H9 (cell line): Measurements from ENCODE around the gene ROBO2. TPM values are rescaled to one million over a fixed set of nuclear protein-coding genes. Genes with fewer than 3 reads are reported as not detected.

Experiments used
- DNase-seq: peaks from one replicate; pipeline ENCODE4 v3.0.0-alpha.2; 2017
- H2AFZ ChIP-seq: one replicate; pipeline ENCODE4 v1.6.1; 2013; ENCODE audit warnings: mild to moderate bottlenecking, low read length, control low read depth, moderate library complexity
- H2AK5ac ChIP-seq: 2 replicates; pipeline ENCODE4 v1.6.1; 2013; ENCODE audit warnings: low read length, control low read depth, mixed read lengths; ENCODE audit not compliant: insufficient read length
- H2BK120ac ChIP-seq: one replicate; pipeline ENCODE4 v1.6.1; 2013; ENCODE audit warnings: low read depth, mild to moderate bottlenecking, low read length, control low read depth, inconsistent platforms; ENCODE audit not compliant: poor library complexity, severe bottlenecking
- H2BK12ac ChIP-seq: 2 replicates; pipeline ENCODE4 v1.6.1; 2013; ENCODE audit warnings: low read length, control low read depth, mixed read lengths, low read depth; ENCODE audit not compliant: insufficient read length
- H2BK15ac ChIP-seq: 2 replicates; pipeline ENCODE4 v1.6.1; 2013; ENCODE audit warnings: low read depth, low read length, control low read depth
- H2BK20ac ChIP-seq: one replicate; pipeline ENCODE4 v1.6.1; 2013; ENCODE audit warnings: low read depth, mild to moderate bottlenecking, low read length, control low read depth, inconsistent platforms; ENCODE audit not compliant: poor library complexity, severe bottlenecking
- H2BK5ac ChIP-seq: 2 replicates; pipeline ENCODE4 v1.6.1; 2013; ENCODE audit warnings: low read length, control low read depth, mixed read lengths; ENCODE audit not compliant: insufficient read length
- H3K14ac ChIP-seq: 2 replicates; pipeline ENCODE4 v1.6.1; 2013; ENCODE audit warnings: low read length, control low read depth; ENCODE audit not compliant: insufficient read depth
- H3K18ac ChIP-seq: 2 replicates; pipeline ENCODE4 v1.6.1; 2013; ENCODE audit warnings: low read depth, mild to moderate bottlenecking, mixed read lengths, low read length, control low read depth; ENCODE audit not compliant: insufficient read length
- H3K23ac ChIP-seq: 2 replicates; pipeline ENCODE4 v1.6.1; 2013; ENCODE audit warnings: low read length, control low read depth, mixed read lengths, low read depth; ENCODE audit not compliant: insufficient read length
- H3K23me2 ChIP-seq: 2 replicates; pipeline ENCODE4 v1.6.1; 2013; ENCODE audit warnings: low read depth, mild to moderate bottlenecking, mixed read lengths, low read length, control low read depth; ENCODE audit not compliant: insufficient read length, poor library complexity, severe bottlenecking
- H3K27ac ChIP-seq: 2 replicates; pipeline ENCODE4 v1.5.1; 2013; ENCODE audit warnings: low read length, control low read depth, mixed read lengths, low read depth; ENCODE audit not compliant: insufficient read length
- H3K27me3 ChIP-seq: 2 replicates; pipeline ENCODE4 v1.6.1; 2013; ENCODE audit warnings: low read length, control low read depth, inconsistent platforms; ENCODE audit not compliant: insufficient read depth
- H3K4ac ChIP-seq: 2 replicates; pipeline ENCODE4 v1.6.1; 2013; ENCODE audit warnings: low read depth, mild to moderate bottlenecking, control low read depth, inconsistent platforms, low read length, moderate library complexity
- H3K4me1 ChIP-seq: 2 replicates; pipeline ENCODE4 v1.6.1; 2013; ENCODE audit warnings: low read length, control low read depth, inconsistent platforms; ENCODE audit not compliant: insufficient read depth
- H3K4me2 ChIP-seq: 2 replicates; pipeline ENCODE4 v1.6.1; 2013; ENCODE audit warnings: low read length, control low read depth, mixed read lengths; ENCODE audit not compliant: insufficient read length, insufficient read depth
- H3K56ac ChIP-seq: 2 replicates; pipeline ENCODE4 v1.6.1; 2013; ENCODE audit warnings: low read depth, mild to moderate bottlenecking, mixed read lengths, low read length, control low read depth; ENCODE audit not compliant: insufficient read length
- H3K79me1 ChIP-seq: 2 replicates; pipeline ENCODE4 v1.6.1; 2013; ENCODE audit warnings: low read depth, mild to moderate bottlenecking, moderate library complexity, low read length, control low read depth, inconsistent platforms; ENCODE audit not compliant: insufficient read depth, poor library complexity, severe bottlenecking
- H3K79me2 ChIP-seq: 2 replicates; pipeline ENCODE4 v1.6.1; 2013; ENCODE audit warnings: low read length, control low read depth, inconsistent platforms; ENCODE audit not compliant: insufficient read depth
- H3K9ac ChIP-seq: 2 replicates; pipeline ENCODE4 v1.6.1; 2013; ENCODE audit warnings: low read length, control low read depth, mixed read lengths; ENCODE audit not compliant: insufficient read length; ENCODE audit errors: extremely low read depth
- H3K9me3 ChIP-seq: one replicate; pipeline ENCODE4 v1.6.1; 2013; ENCODE audit warnings: low read depth, low read length, inconsistent platforms; ENCODE audit not compliant: control insufficient read depth
- H3T11ph ChIP-seq: one replicate; pipeline ENCODE4 v1.6.1; 2013; ENCODE audit warnings: mild to moderate bottlenecking, low read length, control low read depth, inconsistent platforms
- H4K20me1 ChIP-seq: one replicate; pipeline ENCODE4 v1.6.1; 2013; ENCODE audit not compliant: control insufficient read depth, insufficient read length, insufficient read depth
- H4K5ac ChIP-seq: 2 replicates; pipeline ENCODE4 v1.6.1; 2013; ENCODE audit warnings: low read depth, mild to moderate bottlenecking, mixed read lengths, low read length, control low read depth; ENCODE audit not compliant: insufficient read length
- H4K8ac ChIP-seq: replicated peaks from 2 replicates; pipeline ENCODE4 v1.6.1; 2013; ENCODE audit warnings: low read length, control low read depth, mixed read lengths, low read depth; ENCODE audit not compliant: insufficient read length
- H4K91ac ChIP-seq: 2 replicates; pipeline ENCODE4 v1.6.1; 2013; ENCODE audit warnings: low read depth, mild to moderate bottlenecking, moderate library complexity, mixed read lengths, low read length, control low read depth; ENCODE audit not compliant: insufficient read length
- H3K27ac Mint-ChIP-seq, 3 experiments: 2 replicates in 2 of 3; 3 replicates in 1 of 3; pipeline ENCODE4 v1.8.0; 2020 to 2021; ENCODE audit warnings: mixed read lengths in 3 of 3, mild to moderate bottlenecking in 1 of 3, moderate library complexity in 1 of 3
- H3K27me3 Mint-ChIP-seq: 2 replicates; pipeline ENCODE4 v1.8.0; 2021; ENCODE audit warnings: low read depth, mild to moderate bottlenecking, moderate library complexity, mixed read lengths
- H3K36me3 Mint-ChIP-seq, 3 experiments: 2 replicates in 2 of 3; 3 replicates in 1 of 3; pipeline ENCODE4 v1.8.0; 2020 to 2021; ENCODE audit warnings: low read depth in 3 of 3, mixed read lengths in 3 of 3; ENCODE audit not compliant: insufficient read depth in 1 of 3
- H3K4me1 Mint-ChIP-seq, 2 experiments: 2 replicates each; pipeline ENCODE4 v1.8.0; 2020; ENCODE audit warnings: mixed read lengths in 2 of 2
- H3K4me3 Mint-ChIP-seq, 2 experiments: 2 replicates in 1 of 2; 3 replicates in 1 of 2; pipeline ENCODE4 v1.8.0; 2020 to 2021; ENCODE audit warnings: mild to moderate bottlenecking in 2 of 2, mixed read lengths in 2 of 2, moderate library complexity in 1 of 2
- H3K9me3 Mint-ChIP-seq, 2 experiments: 2 replicates in 1 of 2; 3 replicates in 1 of 2; pipeline ENCODE4 v1.8.0; 2020; ENCODE audit warnings: mild to moderate bottlenecking in 2 of 2, mixed read lengths in 2 of 2, moderate library complexity in 1 of 2
- WGBS: extraction: QIAGEN DNeasy Blood & Tissue Kit; methylation state at CpG from one replicate; pipeline ENCODE4 v1.1.7; 2013; ENCODE audit warnings: missing lambda C conversion rate, low lambda C conversion rate, mixed read lengths; ENCODE audit not compliant: insufficient read length; ENCODE audit errors: extremely low coverage; 5-methylcytosine and 5-hydroxymethylcytosine counted together
- total RNA-seq: library from RNA; stranded (reverse); gene quantifications from 2 replicates; pipeline ENCODE4 v1.2.1, GENCODE V29; 2021
- TF ChIP-seq, protein P1 (sequence below): fragments of 200-600 bp; sonication (generic); conservative IDR thresholded peaks from 3 replicates; pipeline ENCODE4 v1.8.0; 2021; ENCODE audit warnings: antibody characterized with exemption, mild to moderate bottlenecking

ROBO2 gene
- total RNA-seq, 1 experiment from 2014 or later: 2.3 TPM

DNA sequence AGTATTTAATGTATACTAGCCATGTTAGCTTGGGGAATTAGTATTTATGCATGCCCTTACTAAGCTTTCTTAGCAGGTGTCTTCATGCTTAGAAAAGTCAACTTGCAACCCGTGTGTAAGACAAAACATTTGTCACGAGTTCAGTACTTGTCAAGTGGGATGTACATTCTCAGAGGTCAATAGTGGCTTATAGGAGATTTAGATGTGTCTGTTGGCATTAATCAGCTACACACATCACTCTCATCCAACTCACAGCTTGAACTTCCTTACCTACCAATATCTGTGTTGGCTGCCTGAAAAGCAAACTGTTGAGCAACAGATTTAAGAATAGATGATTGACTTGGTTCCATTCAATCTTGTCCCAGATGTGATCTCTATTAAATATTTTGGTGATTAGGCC is 109.5 kb downstream of the ROBO2 start:
- Histone ChIP-seq H2AFZ (no peak overlapping the region), H2AK5ac (no peak overlapping the region), H3K23ac (no peak overlapping the region), H3K79me1 (no peaks in the 10 kb centered on the region), H2BK20ac (no peak overlapping the region), H3K18ac (no peak overlapping the region), H4K20me1 (no peaks in the 10 kb centered on the region), H2BK5ac (no peak overlapping the region), H3K9ac (no peak overlapping the region), H2BK120ac (no peak overlapping the region), H3T11ph (no peak overlapping the region), H3K79me2 (no peaks in the 10 kb centered on the region), H2BK15ac (no peak overlapping the region), H2BK12ac (no peak overlapping the region), H4K91ac (no peak overlapping the region), H3K56ac (no peak overlapping the region), H3K4me2 (no peak overlapping the region), H4K8ac (no peak overlapping the region), H3K4me1 (peaks cover 6% of the 10 kb centered on the region; the same call in 1 of the 2 replicates), H3K23me2 (no peaks in the 10 kb centered on the region), H3K9me3 (no peaks in the 10 kb centered on the region), H3K27me3 (no peaks in the 10 kb centered on the region), H3K4ac (no peak overlapping the region), H3K14ac (no peak overlapping the region), H4K5ac (no peak overlapping the region), H3K27ac (no peak overlapping the region)
- no CpG with 5 or more reads among the region's 2 CpGs for WGBS
- H3K4me1 Mint-ChIP-seq: peaks cover 29 to 33% of the 10 kb centered on the region in 2 experiments
- no peak for DNase-seq
- TF ChIP-seq, protein P1, sequence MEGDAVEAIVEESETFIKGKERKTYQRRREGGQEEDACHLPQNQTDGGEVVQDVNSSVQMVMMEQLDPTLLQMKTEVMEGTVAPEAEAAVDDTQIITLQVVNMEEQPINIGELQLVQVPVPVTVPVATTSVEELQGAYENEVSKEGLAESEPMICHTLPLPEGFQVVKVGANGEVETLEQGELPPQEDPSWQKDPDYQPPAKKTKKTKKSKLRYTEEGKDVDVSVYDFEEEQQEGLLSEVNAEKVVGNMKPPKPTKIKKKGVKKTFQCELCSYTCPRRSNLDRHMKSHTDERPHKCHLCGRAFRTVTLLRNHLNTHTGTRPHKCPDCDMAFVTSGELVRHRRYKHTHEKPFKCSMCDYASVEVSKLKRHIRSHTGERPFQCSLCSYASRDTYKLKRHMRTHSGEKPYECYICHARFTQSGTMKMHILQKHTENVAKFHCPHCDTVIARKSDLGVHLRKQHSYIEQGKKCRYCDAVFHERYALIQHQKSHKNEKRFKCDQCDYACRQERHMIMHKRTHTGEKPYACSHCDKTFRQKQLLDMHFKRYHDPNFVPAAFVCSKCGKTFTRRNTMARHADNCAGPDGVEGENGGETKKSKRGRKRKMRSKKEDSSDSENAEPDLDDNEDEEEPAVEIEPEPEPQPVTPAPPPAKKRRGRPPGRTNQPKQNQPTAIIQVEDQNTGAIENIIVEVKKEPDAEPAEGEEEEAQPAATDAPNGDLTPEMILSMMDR: no peak
- no peaks in the 10 kb centered on the region for H3K9me3 Mint-ChIP-seq
- H3K36me3 Mint-ChIP-seq: no peaks in the 10 kb centered on the region
- no peaks in the 10 kb centered on the region for H3K27me3 Mint-ChIP-seq
- H3K4me3 Mint-ChIP-seq: no peak overlapping the region
- H3K27ac Mint-ChIP-seq: no peak overlapping the region
